Fibroblast of skin of right quadriceps (primary cell): ENCODE data around the gene FRMD4A.
A peak's percentile ranks its signal among the peaks of the same experiment; 100 is the strongest.
"Not testable (repeated sequence)": the region's sequence is repeated elsewhere in the genome, so short reads cannot be mapped to it uniquely, and the experiment has no call there.

Source experiments
- DNase-seq: peaks from one replicate; pipeline ENCODE4 v3.0.0-alpha.2; 2013

Gene FRMD4A

DNA sequence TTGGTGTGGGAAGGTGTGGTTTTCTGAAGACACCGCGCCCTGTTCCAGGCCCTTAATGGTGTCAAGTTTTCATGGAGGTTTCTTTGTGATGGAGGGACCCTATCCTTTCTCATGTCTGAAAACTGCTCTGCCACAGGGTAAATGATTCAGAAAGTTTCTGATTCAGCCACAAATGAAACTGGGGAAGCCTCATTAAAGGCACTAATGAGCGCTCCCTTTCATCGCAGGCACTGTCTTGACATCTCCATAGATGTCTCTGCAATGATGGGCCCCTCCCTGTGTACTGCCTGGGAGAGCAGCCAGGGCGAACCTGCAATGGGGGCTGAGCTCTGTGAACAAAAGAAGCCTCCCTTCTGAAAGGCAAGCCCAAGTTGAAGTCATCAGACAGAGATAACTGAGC, 388.7 kb downstream of the FRMD4A start:
- no peak for DNase-seq

GRCh38 chr10:13939391-13939790, 391.3 kb downstream of the FRMD4A start:
- DNase-seq = peak; percentile 77

- DNase-seq = peak; percentile 41
Observed at GRCh38 chr10:13938950-13939349, 391.8 kb downstream of the FRMD4A start.

GRCh38 chr10:13936826-13937225, 393.9 kb downstream of the FRMD4A start:
- no peak for DNase-seq

DNA sequence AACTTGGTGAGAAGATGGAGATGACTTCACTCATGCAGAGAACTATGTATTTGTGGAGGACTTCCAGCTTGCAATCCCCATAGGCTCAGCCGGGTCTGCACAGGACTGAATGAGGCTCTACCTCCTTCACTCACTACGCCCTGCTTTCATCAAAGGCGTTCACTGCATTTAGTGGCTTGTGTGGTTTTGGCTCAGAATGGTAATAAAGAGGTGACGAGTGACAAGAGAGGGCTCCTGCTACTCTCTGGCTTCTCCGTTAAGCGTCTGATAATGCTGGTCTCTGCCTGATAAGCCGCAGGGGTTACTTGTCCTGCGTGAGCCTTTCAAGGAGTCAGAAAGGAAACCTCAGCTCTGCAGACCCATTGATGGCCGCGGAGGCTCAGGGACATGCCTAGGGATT, 400.6 kb downstream of the FRMD4A start:
- DNase-seq = no peak

- no peak for DNase-seq
Observed at GRCh38 chr10:13928451-13928850, 402.3 kb downstream of the FRMD4A start.

- DNase-seq = no peak
Observed at GRCh38 chr10:13925971-13926780, 404.5 kb downstream of the FRMD4A start.

- DNase-seq = peak; percentile 86
Observed at GRCh38 chr10:13924040-13924725, 406.5 kb downstream of the FRMD4A start.

GRCh38 chr10:13922586-13922985, 408.1 kb downstream of the FRMD4A start:
- peak; percentile 70 for DNase-seq

GRCh38 chr10:13921941-13922340, 408.8 kb downstream of the FRMD4A start:
- DNase-seq = no peak

DNA sequence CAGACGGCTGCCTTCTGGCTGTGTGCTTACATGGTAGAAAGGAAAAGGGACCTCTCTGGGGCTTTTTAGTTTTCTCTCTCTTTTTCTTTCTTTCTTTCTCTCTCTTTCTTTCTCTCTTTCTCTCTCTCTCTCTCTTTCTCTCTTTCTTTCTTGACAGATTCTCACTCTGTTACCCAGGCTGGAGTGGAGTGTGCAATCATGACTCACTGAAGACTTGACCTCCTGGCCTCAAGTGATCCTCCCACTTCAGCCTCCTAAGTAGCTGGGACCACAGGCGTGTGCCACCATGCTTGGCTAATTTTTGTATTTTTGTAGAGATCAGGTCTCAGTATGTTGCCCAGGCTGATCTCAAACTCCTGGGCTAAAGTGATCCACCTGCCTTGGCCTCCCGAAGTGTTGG, 409.6 kb downstream of the FRMD4A start:
- DNase-seq = not testable (repeated sequence)

GRCh38 chr10:13920465-13920864, 410.3 kb downstream of the FRMD4A start:
- no peak for DNase-seq

DNA sequence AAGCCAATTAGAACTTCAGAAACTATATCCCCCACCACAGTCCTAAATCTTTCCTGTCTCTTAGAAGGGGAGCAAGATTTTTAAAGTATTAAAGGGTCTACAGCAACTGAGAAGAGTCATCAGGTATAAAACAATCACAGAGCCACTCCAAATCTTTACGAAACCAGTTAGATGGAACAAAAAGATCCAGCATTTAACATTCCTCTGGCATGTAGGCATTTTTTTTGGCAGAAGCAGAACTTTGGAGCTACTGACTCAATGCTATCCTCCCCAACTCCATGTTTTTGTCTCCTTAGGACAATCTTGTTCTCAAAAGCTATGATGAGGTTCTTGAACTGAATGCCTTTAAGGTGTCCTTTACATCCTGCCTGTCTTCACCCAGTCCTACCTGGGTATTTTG, 410.7 kb downstream of the FRMD4A start:
- DNase-seq = peak; percentile 5

DNA sequence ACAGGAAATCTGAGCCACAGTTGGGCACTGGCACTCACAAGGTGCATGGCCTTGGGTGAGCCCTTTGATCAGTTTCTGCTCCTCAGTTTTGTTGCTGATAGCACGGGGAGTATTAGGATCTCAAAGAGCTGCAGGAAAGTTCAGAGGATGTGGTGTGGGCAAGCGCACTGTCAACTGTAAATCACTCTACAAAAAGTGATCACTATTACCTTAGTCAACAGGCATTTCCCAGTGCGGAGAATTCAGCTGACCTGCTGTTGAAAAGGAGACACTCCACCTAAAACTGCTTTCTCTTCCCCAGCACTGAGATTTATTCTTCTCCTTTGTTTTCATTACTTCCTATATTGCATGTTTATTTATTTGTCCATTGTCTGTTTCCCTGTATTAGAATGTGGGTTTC, 412.9 kb downstream of the FRMD4A start:
- no peak for DNase-seq

DNA sequence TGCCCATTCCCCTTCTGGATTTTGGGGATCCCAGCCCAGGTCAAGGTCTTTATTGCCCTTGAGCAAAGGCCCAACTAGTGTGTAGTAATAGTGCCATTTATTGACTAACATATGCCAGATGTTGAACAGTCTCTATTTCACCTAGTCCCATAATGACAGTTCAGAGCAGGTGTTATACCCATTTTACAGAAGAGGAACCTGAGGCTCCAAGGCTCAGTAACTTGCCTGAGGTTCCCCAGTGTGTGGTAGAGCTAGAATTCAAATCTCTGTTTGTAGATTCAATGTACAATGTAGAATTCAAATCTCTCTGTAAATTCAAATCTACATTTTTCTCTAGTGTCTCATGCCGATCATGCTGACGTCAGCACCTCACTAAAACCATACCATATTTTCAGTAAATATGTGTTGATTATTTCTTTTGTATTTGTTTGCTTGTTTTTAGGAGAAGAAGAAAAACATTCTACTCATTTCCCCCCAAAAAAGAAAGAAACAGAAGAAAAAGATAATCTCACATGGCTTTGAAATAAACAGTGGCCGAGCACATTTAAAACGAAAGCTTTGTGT, 414.3 kb downstream of the FRMD4A start:
- no peak for DNase-seq

DNA sequence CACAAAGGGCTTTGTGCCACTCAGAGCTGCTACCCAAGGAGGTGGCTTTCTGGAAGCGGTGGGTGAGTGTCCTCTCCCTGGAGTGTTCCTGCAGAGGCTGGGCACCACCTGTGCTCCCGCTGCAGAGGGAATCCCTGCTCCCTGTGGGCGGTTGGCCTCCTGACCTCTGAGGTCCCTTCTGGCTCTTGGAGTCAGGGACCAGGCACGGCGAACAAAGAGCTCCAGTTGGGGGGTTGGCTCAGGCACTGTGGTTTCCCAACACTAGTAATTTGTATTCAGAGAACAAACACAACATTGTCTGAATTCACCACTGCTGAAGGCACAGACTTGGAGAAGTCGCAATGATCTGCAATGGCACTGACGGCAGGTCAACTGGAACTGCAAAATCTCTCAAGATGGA, 415.0 kb downstream of the FRMD4A start:
- DNase-seq = no peak

DNA sequence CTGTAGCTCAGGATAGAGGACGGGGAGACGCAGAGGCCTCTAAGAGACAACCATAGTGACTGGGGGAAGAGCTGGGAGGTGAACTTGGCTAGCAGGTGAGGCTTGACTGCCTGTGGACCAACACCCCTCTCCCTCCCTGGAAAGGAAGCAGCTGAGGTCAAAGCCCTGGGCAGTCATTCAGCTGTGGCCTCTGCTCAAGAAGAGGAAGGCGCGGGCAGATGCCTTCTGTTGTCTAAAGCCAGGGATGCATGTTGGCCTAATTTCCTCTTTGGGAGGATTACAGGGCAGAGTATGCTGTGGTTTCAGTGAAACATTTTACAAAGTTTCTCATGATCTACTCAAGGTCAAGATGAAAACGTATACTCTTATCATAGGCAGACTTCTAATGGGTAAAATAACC, 416.8 kb downstream of the FRMD4A start:
- DNase-seq = no peak

DNA sequence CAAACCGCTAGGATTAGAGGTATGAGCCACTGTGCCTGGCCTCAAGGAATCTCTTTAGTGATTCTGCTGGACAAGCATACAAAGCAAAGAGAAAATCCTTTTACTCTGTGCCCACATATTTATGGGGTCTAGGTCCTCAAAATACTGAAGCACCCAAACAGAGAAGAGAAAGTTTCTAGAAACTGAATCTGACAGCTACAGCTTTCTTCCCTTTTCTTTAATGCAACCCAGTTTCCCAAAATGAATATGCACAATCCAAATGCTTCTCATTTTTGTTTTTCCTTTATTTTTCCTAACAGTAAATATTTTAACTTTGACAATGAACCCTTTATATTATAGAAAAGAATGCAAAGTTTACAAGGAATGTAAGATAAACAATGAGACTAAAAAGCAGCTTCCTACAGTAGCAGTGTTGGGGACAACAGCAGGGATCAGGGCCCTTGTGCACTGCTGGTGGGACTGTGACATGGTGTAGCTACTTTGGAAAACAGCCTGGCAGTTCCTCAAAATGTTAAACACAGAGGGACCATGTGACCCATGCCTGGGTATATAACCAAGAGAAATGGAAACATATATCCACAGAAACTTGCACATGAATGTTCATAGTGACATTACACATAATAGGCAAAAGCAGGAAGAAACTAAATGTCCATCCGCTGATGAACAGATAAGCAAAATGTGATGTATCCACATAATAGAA, 418.8 kb downstream of the FRMD4A start:
- no peak for DNase-seq

- no peak for DNase-seq
Observed at GRCh38 chr10:13909516-13910258, 421.0 kb downstream of the FRMD4A start.

GRCh38 chr10:13908475-13908874, 422.2 kb downstream of the FRMD4A start:
- no peak for DNase-seq

DNA sequence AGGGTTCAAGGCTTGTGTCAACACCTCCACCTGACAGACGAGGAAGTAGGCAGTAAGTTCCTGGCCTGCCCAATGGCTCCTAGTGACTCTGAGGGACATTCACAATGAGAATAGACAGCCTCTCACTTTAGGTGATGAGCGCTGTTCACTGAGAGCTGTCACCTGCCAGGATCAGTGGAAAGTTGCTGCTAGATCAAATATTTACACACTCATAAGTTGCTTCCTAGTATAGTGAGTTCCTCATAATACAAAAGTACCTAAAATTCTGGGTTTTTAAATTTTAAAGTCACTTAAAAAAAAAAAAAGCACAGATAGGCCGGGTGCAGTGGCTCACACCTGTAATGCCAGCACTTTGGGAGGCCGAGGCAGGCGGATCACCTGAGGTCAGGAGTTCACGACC, 423.2 kb downstream of the FRMD4A start:
- no peak for DNase-seq

GRCh38 chr10:13905281-13905680, 425.4 kb downstream of the FRMD4A start:
- DNase-seq = no peak

DNA sequence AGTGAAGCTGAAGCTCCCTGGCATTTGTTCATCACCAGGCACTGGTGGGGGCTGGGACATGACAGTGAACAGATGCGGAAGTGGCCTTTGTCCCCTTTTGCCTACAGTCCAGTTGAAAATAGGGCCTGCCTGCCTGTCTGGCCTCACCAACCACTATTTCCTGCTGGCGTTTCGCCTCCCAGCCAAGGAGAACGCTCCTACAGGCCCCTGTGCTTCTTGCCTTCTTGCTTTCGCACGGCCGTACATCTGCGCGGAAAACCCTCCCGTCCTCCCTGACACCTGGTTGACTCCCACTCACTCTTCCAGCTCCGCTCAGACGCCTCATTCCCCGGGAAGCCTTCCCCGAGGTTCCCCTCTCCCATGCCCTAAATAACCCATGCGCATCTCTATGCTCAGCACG, 426.7 kb downstream of the FRMD4A start:
- DNase-seq = no peak
